Neural progenitor cell (in vitro differentiated cells): ENCODE measurements around the gene ZNF57. TPM values are rescaled to one million over a fixed set of nuclear protein-coding genes. Genes with fewer than 3 reads are reported as not detected.

ENCODE experiments used
- DNase-seq: peaks from one replicate; pipeline ENCODE4 v3.0.0-alpha.2; 2016; ENCODE audit warnings: low spot score
- H2AFZ ChIP-seq: fragments of 200-600 bp; sonication (generic); replicated peaks from 2 replicates; pipeline ENCODE4 v1.6.1; 2016; ENCODE audit warnings: antibody characterized with exemption
- H3F3A ChIP-seq: fragments of 200-600 bp; sonication (generic); 2 replicates; pipeline ENCODE4 v1.6.1; 2016; ENCODE audit warnings: antibody characterized with exemption, low read depth
- H3K27ac ChIP-seq: fragments of 200-600 bp; sonication (generic); 2 replicates; pipeline ENCODE4 v1.5.1; 2016; ENCODE audit warnings: mild to moderate bottlenecking
- H3K27me3 ChIP-seq: fragments of 200-600 bp; sonication (generic); 2 replicates; pipeline ENCODE4 v1.6.1; 2016; ENCODE audit warnings: mild to moderate bottlenecking, moderate library complexity
- H3K36me3 ChIP-seq: fragments of 200-600 bp; sonication (generic); 2 replicates; pipeline ENCODE4 v1.5.1; 2016
- H3K4me1 ChIP-seq: fragments of 200-600 bp; sonication (generic); 2 replicates; pipeline ENCODE4 v1.6.1; 2016; ENCODE audit warnings: mixed run types
- H3K4me2 ChIP-seq: fragments of 200-600 bp; sonication (generic); 2 replicates; pipeline ENCODE4 v1.6.1; 2016
- H3K4me3 ChIP-seq: fragments of 200-600 bp; sonication (generic); 2 replicates; pipeline ENCODE4 v1.5.1; 2016
- H3K79me2 ChIP-seq: fragments of 200-600 bp; sonication (generic); 2 replicates; pipeline ENCODE4 v1.6.1; 2016; ENCODE audit warnings: low read depth
- H3K9ac ChIP-seq: fragments of 200-600 bp; sonication (generic); 2 replicates; pipeline ENCODE4 v1.6.1; 2016
- H3K9me3 ChIP-seq: fragments of 200-600 bp; sonication (generic); 2 replicates; pipeline ENCODE4 v1.5.1; 2016; ENCODE audit warnings: low read depth
- H4K20me1 ChIP-seq: fragments of 200-600 bp; sonication (generic); 2 replicates; pipeline ENCODE4 v1.6.1; 2016; ENCODE audit warnings: low read depth
- H3K27ac Mint-ChIP-seq: 3 replicates; pipeline ENCODE4 v1.8.0; 2021; ENCODE audit warnings: mixed read lengths
- H3K27me3 Mint-ChIP-seq: 2 replicates; pipeline ENCODE4 v1.8.0; 2022; ENCODE audit warnings: low read depth, mild to moderate bottlenecking, inconsistent platforms, moderate library complexity, mixed read lengths; ENCODE audit not compliant: insufficient read depth
- H3K36me3 Mint-ChIP-seq: 3 replicates; pipeline ENCODE4 v1.8.0; 2021; ENCODE audit warnings: mixed read lengths
- H3K4me1 Mint-ChIP-seq: 3 replicates; pipeline ENCODE4 v1.8.0; 2021; ENCODE audit warnings: mixed read lengths
- H3K4me3 Mint-ChIP-seq: 3 replicates; pipeline ENCODE4 v1.8.0; 2021; ENCODE audit warnings: mild to moderate bottlenecking, moderate library complexity, mixed read lengths
- H3K9me3 Mint-ChIP-seq: 3 replicates; pipeline ENCODE4 v1.8.0; 2020; ENCODE audit warnings: mixed read lengths
- CTCF ChIP-seq: fragments of 200-600 bp; sonication (generic); IDR thresholded peaks from 2 replicates; pipeline ENCODE4 v1.5.1; 2017; ENCODE audit warnings: antibody characterized with exemption, mild to moderate bottlenecking
- EZH2 ChIP-seq: fragments of 200-600 bp; sonication (generic); IDR thresholded peaks from 2 replicates; pipeline ENCODE4 v1.6.1; 2017; ENCODE audit warnings: antibody characterized with exemption, mild to moderate bottlenecking, moderate library complexity
- EZH2phosphoT487 ChIP-seq: fragments of 200-600 bp; sonication (generic); IDR thresholded peaks from 2 replicates; pipeline ENCODE4 v1.6.1; 2017; ENCODE audit warnings: antibody characterized with exemption
- total RNA-seq: library from RNA; depleted of rRNA; stranded (reverse); fragments of >200 nt; gene quantifications from 2 replicates; pipeline ENCODE4 v1.2.3, GENCODE V29; 2015; ENCODE audit warnings: low replicate concordance

The ZNF57 gene
- total RNA-seq, 1 donor from 2014 or later: 5.6 TPM

- no peak for TF ChIP-seq EZH2
- no peak for TF ChIP-seq EZH2phosphoT487
- peaks cover 4% of the 10 kb centered on the region for H3K36me3 Mint-ChIP-seq
- Histone ChIP-seq H3K79me2 (no peaks in the 10 kb centered on the region), H2AFZ (no peak overlapping the region), H3K9ac (no peak overlapping the region), H3K27me3 (no peaks in the 10 kb centered on the region), H3K9me3 (peaks cover 5% of the 10 kb centered on the region), H3K4me2 (no peak overlapping the region), H3K4me3 (no peak overlapping the region), H3K36me3 (no peaks in the 10 kb centered on the region), H3K4me1 (no peaks in the 10 kb centered on the region), H3K27ac (no peak overlapping the region), H4K20me1 (no peaks in the 10 kb centered on the region), H3F3A (no peaks in the 10 kb centered on the region)
- H3K4me1 Mint-ChIP-seq: no peaks in the 10 kb centered on the region
- H3K27ac Mint-ChIP-seq: no peak overlapping the region
- peaks cover 44% of the 10 kb centered on the region for H3K9me3 Mint-ChIP-seq
- H3K27me3 Mint-ChIP-seq: peaks cover 5% of the 10 kb centered on the region
- H3K4me3 Mint-ChIP-seq: no peak overlapping the region
- DNase-seq: no peak
These were observed 36.9 kb upstream of the ZNF57 start for GRCh38 chr19:2863816-2864215.

DNA sequence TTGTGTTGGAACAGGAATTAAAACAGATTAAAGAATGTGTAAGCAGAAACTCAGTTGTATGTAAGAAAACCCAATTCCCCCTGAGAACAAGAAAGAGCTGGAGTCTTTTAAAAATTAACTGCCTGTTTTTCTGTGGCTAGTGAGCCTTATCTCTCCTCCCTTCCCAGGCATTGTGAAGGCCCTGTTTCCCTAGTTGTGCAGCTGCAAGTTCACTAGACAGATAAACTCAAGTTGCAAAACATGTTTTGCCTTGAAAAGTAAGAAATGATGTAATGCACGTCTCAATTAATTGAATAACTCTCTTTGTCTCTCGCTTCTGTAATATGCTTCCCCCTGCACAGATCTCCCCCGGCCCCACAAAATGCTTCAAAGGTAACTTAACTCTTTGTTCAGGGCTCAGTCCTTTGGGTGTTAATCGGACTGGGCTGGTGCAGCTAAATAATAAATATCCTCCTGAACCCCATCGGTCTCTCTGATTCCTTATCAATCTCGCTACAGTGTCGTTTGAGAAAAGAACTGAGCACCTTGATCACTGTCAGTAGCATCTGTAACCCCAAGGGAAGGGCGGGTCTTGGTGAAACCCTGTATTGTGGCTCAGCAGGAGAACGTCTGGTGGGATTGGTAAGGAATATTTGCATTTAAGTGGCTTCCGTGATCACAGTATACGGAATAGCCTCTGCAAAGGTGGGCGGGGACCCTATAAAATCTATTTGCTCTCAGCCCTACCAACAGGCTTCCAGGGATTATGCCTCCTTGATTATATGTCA is 35.2 kb upstream of the ZNF57 start:
- no peak overlapping the region for H3K4me3 ChIP-seq
- no peaks in the 10 kb centered on the region for H3K36me3 Mint-ChIP-seq
- H4K20me1 ChIP-seq: no peaks in the 10 kb centered on the region
- H3K27me3 Mint-ChIP-seq: peaks cover 4% of the 10 kb centered on the region
- H3K36me3 ChIP-seq: no peaks in the 10 kb centered on the region
- TF ChIP-seq EZH2 (no peak), CTCF (no peak), EZH2phosphoT487 (no peak)
- peaks cover 43% of the 10 kb centered on the region for H3K9me3 Mint-ChIP-seq
- H3K4me2 ChIP-seq: no peak overlapping the region
- no peaks in the 10 kb centered on the region for H3K79me2 ChIP-seq
- no peaks in the 10 kb centered on the region for H3K9me3 ChIP-seq
- H3K4me1 Mint-ChIP-seq: no peaks in the 10 kb centered on the region
- no peak for DNase-seq
- no peaks in the 10 kb centered on the region for H3K4me1 ChIP-seq
- H3K9ac ChIP-seq: no peak overlapping the region
- H3K27ac ChIP-seq: no peak overlapping the region
- H2AFZ ChIP-seq: no peak overlapping the region
- no peak overlapping the region for H3K27ac Mint-ChIP-seq
- H3F3A ChIP-seq: no peaks in the 10 kb centered on the region
- no peaks in the 10 kb centered on the region for H3K27me3 ChIP-seq
- H3K4me3 Mint-ChIP-seq: no peak overlapping the region

DNA sequence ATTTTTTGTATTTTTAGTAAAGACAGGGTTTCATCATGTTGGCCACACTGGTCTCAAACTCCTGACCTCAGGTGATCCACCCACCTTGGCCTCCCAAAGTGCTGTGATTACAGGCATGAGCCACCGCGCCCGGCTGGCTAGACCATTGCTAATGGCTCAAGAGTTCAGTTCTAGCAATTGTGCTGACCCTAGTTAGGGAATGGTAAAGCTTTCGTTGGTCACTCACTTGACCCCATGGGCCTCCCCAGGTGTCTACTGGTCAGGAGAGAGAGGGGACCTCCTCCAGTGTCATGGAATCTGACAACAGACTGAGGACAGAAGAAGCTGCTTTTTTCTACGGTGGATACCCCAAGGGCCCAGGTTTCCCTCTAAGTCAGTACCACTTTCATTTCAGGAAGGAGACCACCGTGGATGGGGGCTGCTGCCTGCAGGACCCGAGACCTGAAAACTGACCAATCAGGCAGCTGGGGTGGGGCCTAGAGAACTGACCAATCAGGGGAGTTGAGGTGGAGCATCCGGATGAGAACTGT is 34.2 kb upstream of the ZNF57 start:
- DNase-seq: no peak
- no peaks in the 10 kb centered on the region for H3K36me3 ChIP-seq
- H3F3A ChIP-seq: no peaks in the 10 kb centered on the region
- H3K27me3 ChIP-seq: no peaks in the 10 kb centered on the region
- no peaks in the 10 kb centered on the region for H3K9me3 ChIP-seq
- peaks cover 4% of the 10 kb centered on the region for H3K27me3 Mint-ChIP-seq
- H3K4me1 ChIP-seq: no peaks in the 10 kb centered on the region
- H2AFZ ChIP-seq: no peak overlapping the region
- H3K4me2 ChIP-seq: no peak overlapping the region
- no peaks in the 10 kb centered on the region for H3K4me1 Mint-ChIP-seq
- no peak overlapping the region for H3K4me3 Mint-ChIP-seq
- no peaks in the 10 kb centered on the region for H3K79me2 ChIP-seq
- H3K9ac ChIP-seq: no peak overlapping the region
- no peak overlapping the region for H3K27ac Mint-ChIP-seq
- no peak overlapping the region for H3K4me3 ChIP-seq
- H3K36me3 Mint-ChIP-seq: peaks cover 2% of the 10 kb centered on the region
- no peaks in the 10 kb centered on the region for H4K20me1 ChIP-seq
- H3K9me3 Mint-ChIP-seq: peaks cover 50% of the 10 kb centered on the region
- TF ChIP-seq EZH2 (no peak), CTCF (no peak), EZH2phosphoT487 (no peak)
- H3K27ac ChIP-seq: no peak overlapping the region
